GM21529 (cell line): ENCODE results near the gene ZDHHC11B.
"Not testable (repeated sequence)": the region's sequence is repeated elsewhere in the genome, so short reads cannot be mapped to it uniquely, and the experiment has no call there.

Source experiments
- ATAC-seq: cut with Tn5 transposase; IDR thresholded peaks from one replicate; pipeline ENCODE4 v1.9.1; 2021; ENCODE audit not compliant: unreplicated experiment

The ZDHHC11B gene

DNA sequence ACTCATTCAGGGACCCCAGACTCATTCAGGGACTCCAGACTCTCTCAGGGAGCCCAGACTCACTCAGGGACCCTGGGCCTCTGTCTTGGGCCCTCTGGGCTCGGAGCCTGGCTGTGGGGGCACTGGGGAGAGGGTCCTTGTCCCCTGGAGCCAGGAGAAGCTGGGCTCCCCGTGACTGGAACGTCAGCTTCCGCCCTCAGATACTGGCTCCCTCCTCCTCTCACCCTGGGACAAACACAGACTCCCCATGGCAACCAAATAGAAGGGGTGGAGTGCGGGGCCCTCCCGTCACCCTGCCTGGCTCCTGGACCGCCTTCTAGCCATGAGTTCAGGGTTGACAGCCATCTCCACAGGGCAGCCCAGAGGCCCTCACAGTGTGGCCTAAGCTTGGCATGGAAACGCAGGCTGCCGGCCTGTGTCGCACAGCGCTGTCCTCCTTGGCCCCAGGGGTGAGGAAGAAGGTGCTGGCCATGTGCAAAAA lies 27.6 kb downstream of the ZDHHC11B start:
- ATAC-seq: no peak

DNA sequence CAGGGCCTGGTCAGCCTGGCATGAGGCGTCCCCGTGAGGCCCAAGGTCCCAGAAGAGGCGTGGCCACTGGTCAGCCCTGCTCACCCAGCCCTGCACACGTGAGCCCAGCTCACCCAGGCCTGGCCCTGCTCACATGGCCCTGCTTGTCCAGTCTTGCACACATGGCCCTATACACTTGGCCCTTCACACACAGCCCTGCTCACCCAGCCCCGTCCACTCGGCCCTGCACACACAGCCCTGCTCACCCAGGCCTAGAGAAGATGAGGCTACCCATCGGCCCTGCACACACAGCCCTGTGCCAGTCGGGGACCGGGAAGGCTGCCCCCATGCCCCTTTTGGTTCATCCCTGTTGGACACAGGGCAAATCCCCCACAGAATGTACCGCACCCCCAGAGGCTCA lies 28.4 kb downstream of the ZDHHC11B start:
- no peak for ATAC-seq

DNA sequence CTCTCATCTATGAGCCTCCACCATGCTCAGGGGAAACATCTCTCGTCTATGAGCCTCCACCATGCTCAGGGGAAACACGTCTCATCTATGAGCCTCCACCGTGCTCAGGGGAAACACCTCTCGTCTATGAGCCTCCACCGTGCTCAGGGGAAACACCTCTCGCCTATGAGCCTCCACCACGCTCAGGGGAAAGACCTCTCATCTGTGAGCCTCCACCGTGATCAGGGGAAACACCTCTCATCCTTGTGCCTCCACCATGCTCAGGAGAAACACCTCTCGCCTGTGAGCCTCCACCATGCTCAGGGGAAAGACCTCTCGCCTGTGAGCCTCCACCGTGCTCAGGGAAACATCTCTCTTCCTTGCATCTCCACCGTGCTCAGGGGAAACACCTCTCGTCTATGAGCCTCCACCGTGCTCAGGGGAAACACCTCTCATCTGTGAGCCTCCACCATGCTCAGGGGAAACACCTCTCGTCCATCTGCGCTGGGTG lies 30.3 kb downstream of the ZDHHC11B start:
- not testable (repeated sequence) for ATAC-seq

DNA sequence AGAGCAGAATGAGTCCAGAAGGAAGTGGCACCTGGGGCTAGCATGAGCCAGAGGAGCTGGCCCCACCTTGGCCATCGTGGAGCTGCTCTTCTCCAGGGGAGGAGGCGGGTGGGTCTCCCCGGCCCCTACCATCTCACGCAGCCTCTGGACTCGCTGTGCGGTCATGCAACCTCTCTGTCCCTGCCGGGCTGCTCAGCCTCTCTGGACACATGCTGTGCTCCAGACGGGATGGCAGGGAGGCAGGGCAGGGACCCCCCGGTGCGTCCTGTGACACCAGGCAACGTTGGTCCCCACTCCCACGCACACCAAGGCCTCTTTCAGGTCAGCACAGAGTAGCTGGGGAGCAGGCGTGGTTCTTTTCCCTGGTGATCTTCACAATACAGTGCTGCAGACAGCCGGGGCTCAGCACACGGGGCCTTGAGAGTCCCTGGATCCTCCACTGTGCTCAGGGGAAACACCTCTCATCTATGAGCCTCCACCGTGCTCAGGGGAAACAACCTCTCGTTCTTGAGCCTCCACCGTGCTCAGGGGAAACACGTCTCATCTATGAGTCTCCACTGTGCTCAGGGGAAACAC lies 30.9 kb downstream of the ZDHHC11B start:
- not testable (repeated sequence) for ATAC-seq

DNA sequence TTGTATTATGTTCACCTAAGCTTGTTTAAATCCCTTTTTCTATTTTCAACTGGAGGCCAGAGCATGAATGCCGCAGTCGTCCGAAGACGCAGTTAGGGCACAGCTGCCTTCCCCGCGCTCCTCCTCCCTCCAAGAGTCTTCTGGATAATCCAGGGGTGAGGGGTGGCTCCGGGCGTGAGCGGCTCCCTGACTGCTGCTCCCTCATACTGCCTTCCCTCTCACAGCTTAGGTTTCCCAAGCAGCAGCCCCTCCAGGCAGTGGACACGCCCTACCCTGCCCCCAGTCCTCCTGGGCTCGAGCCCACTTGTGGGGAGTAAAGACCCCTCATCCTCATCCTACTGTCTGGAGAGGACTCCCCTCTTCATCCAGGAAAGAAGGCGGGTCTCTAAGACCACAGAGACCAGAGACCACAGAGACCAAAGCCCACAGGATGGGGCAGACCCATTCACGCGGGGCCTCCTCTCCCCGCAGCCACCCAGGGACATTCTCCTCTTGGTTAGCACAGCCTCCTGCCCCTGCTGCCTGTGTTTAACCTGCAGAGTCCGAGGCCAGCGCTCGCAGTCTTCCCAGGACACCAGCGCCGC lies 31.9 kb downstream of the ZDHHC11B start:
- ATAC-seq: not testable (repeated sequence)

DNA sequence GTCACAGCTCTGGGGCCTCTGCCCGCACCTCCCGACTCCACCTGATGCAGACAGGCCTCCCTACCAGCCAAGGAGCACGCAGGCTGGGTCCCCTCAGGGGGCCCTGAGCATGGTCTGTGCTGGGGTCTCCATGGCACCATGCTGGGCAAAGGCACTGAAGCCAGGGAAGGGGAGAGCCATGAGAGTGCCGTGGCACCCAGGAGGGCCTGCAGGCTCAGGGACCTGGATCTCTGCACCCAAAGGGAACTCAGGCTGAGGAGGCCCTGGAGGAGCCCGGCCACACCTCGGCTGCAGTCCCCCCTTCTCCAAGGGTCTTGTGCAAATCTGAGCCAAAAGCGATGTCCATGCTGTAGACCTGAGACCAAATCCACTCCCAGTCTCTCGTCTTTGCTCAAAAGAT lies 32.5 kb downstream of the ZDHHC11B start:
- not testable (repeated sequence) for ATAC-seq

DNA sequence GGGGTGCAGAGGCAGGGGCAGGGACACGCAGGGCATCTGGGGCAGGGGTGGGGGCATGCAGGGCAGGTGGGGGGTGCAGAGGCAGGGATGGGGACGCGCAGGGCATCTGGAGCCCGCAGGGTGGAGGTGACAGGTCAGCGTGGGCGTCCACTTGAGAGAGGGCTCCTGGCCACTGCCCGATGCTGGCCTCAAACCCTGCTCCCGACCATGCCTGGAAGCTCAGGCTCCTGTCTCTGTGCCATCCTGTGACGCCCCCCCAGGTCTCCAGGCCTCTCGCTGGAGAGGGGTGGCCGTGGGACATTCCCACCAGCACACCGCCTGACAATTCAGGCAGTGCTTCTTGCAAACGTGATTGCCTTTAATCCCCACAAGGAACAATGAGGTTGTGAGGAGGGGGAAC lies 33.0 kb downstream of the ZDHHC11B start:
- no peak for ATAC-seq

DNA sequence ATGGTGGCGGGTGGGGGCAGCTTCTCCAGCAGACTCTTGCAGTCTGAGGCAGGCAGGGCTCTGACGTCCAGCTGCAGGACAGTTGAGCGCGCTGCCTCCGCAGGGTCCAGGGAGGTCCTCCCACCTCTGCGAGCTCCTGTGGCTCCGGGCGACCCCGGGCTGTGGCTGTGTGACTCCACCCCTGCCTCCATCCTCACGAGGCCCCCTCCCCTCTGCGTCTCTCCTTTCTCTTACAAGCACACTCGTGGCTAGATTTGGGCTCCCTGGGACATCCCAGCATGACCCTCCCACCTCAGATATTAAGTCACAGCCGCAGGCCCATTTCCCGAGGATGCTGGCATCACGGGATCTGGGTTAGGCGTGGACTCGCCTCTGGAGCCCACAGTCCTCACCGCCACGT lies 34.3 kb downstream of the ZDHHC11B start:
- ATAC-seq: not testable (repeated sequence)

DNA sequence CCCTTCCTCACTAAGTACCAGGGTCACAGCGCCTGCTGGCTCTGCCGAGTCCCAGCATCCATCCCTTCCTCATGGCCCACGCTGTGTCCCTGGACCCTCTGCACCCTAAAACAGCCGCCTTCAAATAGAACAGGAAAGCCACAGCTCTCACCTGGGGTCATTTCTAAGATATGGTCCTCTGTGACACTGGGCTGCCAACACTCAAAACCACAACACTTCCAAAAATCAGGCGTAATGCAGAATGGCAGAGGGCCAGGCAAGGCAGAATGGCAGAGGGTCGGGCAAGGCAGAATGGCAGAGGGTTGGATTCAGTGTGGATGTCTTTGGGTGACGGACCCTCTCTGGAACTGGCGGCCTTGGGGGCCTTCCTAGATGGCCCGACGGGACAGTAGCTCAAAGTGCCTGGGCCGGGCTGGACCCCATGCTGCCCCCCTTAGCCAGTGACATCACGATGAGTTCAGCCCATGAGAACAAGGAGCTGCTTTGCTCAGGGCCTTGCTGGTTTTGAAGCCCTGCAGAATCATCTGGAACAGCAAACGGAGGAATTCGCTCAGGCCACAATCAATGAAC lies 35.3 kb downstream of the ZDHHC11B start:
- no peak for ATAC-seq

DNA sequence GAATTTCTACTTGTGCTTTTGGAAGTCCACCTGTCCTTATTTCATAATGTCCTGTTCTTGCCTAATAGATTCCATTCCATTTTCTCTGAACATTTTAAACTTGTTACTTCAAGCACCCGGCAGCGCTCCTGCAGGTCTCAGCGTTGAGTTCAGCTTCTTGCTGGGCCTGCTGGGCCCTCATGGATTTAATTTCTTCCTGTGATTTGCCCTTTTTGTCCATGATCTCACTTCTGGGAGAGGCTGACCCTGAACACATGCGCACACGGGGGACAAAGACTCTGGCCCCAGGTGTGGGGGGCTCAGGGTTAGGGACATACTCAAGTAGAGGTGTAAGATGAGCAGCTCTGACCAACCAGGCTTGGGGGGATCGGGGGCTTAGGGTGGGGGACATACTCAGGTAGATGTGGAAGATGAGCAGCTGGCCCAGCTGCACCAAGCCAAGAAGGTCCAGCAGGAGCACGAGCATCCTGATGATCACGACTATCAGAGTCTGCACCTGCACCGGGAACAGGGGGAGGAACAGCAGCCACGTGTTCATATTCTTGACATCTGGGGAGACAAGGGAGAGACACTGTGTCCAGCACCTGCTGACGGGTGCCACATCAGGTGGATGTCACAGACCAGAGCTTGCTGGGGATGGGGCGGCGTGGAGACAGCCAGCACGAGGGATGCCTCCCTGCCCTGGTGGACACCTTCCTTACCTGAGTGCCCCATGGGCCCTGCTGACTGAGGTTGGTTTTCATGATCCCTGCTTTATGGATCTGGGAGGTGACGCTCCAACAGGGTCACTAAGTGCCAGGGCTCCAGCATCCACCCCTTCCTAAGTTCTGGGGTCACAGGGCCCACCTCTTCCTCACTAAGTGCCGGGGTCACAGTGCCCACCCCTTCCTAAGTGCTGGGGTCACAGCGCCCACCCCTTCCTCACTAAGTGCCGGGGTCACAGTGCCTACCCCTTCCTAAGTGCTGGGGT lies 36.2 kb downstream of the ZDHHC11B start:
- not testable (repeated sequence) for ATAC-seq

DNA sequence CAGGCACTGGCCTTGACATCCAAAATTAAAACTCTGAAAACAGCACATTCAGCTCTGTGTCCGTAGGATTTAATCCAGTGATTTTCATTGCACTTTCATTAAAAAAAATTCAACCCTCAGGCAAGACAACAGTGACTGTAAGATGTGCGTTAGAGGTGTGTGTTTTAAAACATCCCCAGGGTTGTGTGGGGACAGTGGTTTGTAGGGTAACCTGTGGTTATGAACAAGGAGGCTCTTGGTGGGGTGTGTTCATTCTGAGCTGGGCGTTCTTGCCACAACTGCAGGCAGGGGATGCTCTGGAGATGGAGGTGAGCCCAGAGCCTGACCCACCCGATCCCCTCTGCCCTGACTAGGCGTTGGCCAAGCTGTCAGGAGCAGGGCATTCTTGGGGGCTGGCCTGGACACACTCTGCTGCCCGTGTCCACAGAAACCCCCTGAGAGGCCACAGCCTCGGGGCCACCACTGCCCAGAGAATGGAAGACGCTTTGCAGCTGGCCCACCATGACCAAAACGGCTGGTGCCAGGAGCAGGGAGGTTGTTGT lies 37.2 kb downstream of the ZDHHC11B start:
- not testable (repeated sequence) for ATAC-seq

DNA sequence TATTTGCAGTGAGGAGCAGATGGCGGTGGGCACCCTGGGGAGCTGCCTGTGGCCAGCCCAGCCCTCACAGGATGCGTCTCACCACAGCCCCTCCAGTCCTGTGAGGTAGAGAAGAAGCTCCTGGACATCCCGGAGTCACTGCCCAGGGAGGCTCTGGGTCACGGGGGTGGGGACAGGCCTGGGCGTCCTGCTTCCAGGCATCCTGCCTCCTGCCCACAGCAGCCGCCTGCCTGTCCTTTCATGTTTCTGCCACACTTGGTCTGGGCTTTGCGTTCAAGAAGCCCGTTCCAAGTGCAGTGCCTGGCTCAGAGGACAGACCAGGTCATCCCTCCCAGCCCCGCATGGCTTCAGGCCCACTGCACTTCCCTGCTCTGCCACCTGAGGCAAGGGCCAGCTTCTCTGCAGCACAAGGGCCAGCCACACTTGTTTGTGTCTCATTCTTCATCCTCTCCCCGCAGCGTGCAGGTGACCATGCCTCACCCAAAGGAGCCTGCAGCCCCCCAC lies 38.2 kb downstream of the ZDHHC11B start:
- ATAC-seq: no peak

DNA sequence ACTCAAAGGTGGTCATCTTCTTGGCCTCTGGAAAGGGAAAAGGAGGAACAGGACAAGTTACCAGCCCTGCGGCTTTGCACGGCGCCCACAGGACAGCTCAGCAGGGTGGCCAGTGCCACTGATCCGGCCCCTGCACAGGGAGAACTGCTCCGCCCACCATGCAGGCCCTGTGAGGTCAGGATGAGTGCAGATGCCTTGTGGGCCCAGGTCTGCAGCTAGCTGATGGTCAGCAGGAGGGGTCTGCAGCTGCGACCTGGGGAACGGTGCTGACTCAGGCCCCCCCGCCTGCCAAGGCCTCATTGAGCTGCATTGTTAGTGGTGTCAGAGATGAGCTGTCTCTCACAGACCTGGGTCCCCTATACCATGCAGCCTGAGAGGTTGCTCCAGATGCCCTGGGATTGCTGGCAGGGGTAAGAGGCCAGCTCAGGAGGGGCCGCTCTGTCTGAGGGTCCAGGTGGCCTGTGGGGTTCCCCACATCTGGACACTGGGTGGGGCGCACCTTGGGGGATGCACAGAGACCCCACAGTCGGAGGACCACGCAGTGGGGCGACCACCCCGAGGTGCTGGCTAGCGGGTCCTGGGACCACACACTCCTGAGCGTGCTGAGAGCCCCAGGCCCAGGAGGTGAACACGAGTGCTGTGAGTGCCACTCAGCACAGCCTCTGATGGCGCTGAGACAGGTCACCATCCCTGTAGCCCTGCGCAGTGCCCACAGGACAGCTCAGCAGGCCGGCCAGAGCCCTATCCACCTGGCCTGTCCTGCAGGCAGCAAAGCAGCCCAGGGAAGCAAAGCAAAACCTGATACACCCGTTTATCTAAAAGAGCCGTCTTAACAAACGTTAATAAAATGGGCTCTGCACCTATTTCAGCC lies 39.0 kb downstream of the ZDHHC11B start:
- not testable (repeated sequence) for ATAC-seq

DNA sequence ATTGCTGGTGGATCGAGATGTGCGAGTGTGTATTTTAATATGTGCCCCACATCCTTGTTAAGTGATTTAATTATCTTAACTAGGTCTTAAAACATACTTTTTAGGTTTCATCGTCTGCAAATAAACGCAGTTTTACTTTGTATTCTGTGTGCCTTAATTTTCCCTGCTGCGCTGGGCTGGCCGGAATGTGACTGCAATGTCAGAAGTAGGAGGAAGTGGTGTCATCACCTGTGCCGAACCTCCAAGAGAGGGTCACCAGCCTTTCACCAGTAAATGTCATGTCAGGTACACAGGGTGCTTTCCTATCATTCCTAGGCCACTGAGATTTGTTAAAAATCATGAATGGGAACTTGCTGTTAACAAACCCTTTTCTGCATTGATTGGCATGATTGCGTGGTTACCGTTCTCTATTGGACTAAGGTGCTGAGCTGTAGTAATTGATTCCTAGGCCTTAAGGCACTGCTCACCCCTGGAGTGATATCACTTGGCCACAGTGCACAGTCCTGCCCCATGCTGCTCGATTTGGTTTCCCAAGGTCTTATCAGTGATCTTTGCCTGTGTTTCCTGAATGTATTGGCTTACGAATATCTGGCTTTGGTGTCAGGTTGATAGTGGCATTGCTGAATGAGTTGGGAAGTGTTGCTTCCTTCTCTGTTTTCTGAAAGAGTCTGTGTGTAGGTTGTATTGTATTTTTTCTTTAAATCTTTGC lies 40.7 kb downstream of the ZDHHC11B start:
- ATAC-seq: not testable (repeated sequence)

DNA sequence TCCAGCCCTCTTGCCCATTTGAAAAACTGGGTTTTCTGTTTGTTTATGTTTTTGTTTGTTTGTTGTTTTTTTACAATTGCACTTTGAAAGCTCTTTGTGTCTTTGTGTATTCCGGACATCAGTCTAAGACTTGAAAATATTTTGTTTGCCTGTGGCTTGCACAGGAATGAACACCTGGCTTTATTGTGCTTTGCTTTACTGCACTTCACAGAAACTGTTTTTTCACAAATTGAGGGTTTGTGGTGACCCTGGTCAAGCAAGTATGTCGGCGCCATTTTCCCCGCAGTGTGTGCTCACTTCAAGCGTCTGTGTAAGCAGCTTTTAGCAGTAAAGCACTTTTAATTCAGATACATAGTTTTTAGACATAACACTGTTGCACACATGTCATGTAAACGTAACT lies 42.3 kb downstream of the ZDHHC11B start:
- not testable (repeated sequence) for ATAC-seq

DNA sequence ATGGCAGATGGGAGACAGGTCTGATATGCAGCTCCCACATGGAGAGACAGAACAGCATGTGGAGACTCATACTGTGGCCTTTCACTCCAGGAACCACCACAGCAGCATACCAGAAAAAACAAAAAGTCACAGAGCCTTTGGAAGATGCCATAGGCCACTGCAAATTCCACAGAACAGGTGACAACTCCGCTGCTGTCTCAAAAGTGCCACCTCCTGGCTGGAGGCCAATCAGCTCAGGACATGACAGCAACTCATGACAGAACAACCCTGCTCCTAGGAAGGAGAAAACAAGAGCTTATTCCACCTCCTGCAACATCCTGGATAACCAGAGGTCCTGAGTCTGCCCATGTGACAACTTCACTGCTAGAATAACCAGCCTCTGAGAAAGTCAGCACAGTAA lies 50.4 kb downstream of the ZDHHC11B start:
- ATAC-seq: not testable (repeated sequence)

DNA sequence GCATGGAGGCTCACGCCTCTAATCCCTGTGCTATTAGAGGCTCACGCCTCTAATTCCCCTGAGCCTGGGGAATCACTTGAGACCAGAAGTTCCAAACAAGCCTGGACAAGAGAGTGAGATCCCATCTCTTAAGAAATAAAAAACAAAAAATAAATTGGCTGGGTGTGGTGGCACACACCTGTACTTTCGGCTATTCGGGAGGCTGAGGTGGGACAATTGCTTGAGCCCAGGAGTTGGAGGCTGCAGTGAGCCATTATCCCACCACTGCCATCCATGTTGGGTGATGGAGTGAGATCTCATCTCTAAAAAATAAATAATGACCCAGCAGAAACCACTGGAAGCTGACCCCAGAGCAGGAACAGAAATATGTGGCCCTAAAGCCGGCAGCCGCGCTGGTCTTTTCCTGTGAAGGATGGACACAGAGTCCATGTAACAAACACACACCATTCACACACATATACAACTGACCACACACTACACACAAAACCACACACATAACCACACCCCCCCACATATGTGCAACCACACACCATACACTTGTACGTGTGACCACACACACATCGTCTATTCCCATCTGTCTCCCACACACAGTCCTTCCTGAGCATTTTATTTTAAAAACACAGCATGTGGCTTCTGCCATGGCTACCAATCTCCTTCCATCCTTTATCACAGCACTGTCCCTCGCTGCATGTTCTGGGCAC lies 51.6 kb downstream of the ZDHHC11B start:
- not testable (repeated sequence) for ATAC-seq

DNA sequence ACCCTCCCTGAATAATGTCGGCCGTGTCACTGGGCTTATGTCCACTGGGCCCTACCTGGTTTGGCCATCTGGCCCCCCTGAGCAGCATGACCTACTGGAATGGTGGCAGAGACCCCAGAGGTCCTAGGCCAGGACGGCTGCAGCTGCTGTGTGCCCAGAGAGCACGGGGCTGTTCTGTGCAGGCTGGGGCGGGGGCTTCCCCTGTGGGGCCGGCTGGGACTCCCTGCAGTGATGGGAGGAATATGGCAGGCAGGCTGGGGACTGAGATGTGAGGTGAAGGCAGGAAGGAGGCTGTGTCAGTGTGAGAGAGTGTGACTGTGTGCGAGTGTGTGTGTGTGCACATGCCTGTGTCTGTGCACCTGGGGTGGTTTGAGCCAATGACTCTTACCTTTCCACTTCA lies 55.3 kb downstream of the ZDHHC11B start:
- not testable (repeated sequence) for ATAC-seq
